Measurements from ENCODE around the gene FOXA2.

Gene FOXA2

GRCh38 chr20:22620342-22620741 is 36.0 kb upstream of the FOXA2 start:
- POLR2A ChIA-PET, result no interaction called here
- TF ChIP-seq SP1 (IDR thresholded peaks at IDR 0.05) (no peak), CTBP1 (IDR thresholded peaks at IDR 0.05; ENCODE audit: borderline replicate concordance) (no peak), NFRKB (IDR thresholded peaks at IDR 0.05) (no peak), TARDBP (IDR thresholded peaks at IDR 0.05) (no peak), SUZ12 (IDR thresholded peaks at IDR 0.05) (no peak), FOXM1 (IDR thresholded peaks at IDR 0.05; ENCODE audit: borderline replicate concordance) (no peak), FOXA1 (IDR thresholded peaks at IDR 0.05) (no peak), HDGF (IDR thresholded peaks at IDR 0.05; ENCODE audit: borderline replicate concordance) (no peak), ARNT (IDR thresholded peaks at IDR 0.05) (no peak), LEF1 (IDR thresholded peaks at IDR 0.05; ENCODE audit: borderline replicate concordance) (no peak), ELF4 (IDR thresholded peaks at IDR 0.05) (no peak), ZNF384 (IDR thresholded peaks at IDR 0.05) (no peak), L3MBTL2 (conservative IDR thresholded peaks at IDR 0.05) (no peak), BHLHE40 (IDR thresholded peaks at IDR 0.05; ENCODE audit: borderline replicate concordance) (no peak), FOXK2 (IDR thresholded peaks at IDR 0.05) (no peak)
- TF ChIP-seq, protein P1, sequence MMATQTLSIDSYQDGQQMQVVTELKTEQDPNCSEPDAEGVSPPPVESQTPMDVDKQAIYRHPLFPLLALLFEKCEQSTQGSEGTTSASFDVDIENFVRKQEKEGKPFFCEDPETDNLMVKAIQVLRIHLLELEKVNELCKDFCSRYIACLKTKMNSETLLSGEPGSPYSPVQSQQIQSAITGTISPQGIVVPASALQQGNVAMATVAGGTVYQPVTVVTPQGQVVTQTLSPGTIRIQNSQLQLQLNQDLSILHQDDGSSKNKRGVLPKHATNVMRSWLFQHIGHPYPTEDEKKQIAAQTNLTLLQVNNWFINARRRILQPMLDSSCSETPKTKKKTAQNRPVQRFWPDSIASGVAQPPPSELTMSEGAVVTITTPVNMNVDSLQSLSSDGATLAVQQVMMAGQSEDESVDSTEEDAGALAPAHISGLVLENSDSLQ (IDR thresholded peaks at IDR 0.05), result no peak
- CTCF ChIA-PET, result no interaction called here
- no peak for DNase-seq (ENCODE audit: extremely low spot score)

DNA sequence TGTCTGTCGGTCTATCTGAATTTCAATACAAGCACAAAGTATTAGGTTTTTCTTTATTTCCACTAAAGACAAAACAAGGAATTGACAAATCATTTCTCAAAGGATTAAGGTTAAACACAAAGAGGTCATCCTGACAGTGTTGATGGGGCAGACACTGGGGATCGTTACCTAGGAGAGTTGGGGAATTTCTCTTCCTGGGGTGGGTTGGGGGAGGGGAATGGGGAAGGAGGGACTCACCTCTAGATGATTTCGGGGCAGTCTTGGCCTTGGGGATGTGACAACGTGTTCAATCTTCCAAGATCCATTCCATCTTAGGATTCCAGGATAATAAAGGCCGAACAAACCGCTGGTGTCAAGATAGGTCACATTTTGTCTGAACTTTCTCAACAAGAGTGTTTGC is 35.4 kb upstream of the FOXA2 start:
- TF ChIP-seq ZNF384 (IDR thresholded peaks at IDR 0.05), result no peak
- no peak for TF ChIP-seq L3MBTL2 (conservative IDR thresholded peaks at IDR 0.05)
- no peak for TF ChIP-seq FOXM1 (IDR thresholded peaks at IDR 0.05; ENCODE audit: borderline replicate concordance)
- TF ChIP-seq CTBP1 (IDR thresholded peaks at IDR 0.05; ENCODE audit: borderline replicate concordance), result no peak
- TF ChIP-seq ARNT (IDR thresholded peaks at IDR 0.05), result no peak
- TF ChIP-seq, protein P1 (IDR thresholded peaks at IDR 0.05), result no peak
- no peak for TF ChIP-seq BHLHE40 (IDR thresholded peaks at IDR 0.05; ENCODE audit: borderline replicate concordance)
- no peak for TF ChIP-seq ELF4 (IDR thresholded peaks at IDR 0.05)
- no peak for TF ChIP-seq FOXK2 (IDR thresholded peaks at IDR 0.05)
- no peak for TF ChIP-seq LEF1 (IDR thresholded peaks at IDR 0.05; ENCODE audit: borderline replicate concordance)
- no peak for TF ChIP-seq TARDBP (IDR thresholded peaks at IDR 0.05)
- TF ChIP-seq NFRKB (IDR thresholded peaks at IDR 0.05), result no peak
- TF ChIP-seq HDGF (IDR thresholded peaks at IDR 0.05; ENCODE audit: borderline replicate concordance), result no peak
- no peak for TF ChIP-seq FOXA1 (IDR thresholded peaks at IDR 0.05)
- TF ChIP-seq SP1 (IDR thresholded peaks at IDR 0.05), result no peak
- TF ChIP-seq SUZ12 (IDR thresholded peaks at IDR 0.05), result no peak
- CTCF ChIA-PET, result no interaction called here
- POLR2A ChIA-PET, result no interaction called here
- DNase-seq (ENCODE audit: extremely low spot score), result no peak

DNA sequence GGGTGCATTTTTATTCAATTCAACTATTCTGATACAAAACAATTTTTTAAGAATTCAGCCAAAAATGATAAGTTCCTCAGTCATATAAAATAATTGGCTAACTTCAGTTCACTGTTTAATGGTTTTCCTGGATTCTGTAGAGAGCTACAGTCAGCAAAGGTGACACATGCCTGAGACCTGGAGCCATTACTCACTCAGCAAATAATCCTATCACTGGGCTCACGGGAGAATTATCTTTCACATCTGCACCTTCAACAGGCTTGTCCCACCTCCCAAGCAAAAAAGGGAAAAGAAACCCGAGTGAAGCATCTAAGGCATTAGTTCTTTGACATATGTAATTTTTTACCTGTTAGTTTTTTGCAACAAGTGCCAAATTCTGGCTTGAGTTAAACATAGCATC is 34.9 kb upstream of the FOXA2 start:
- CTCF ChIA-PET, result no interaction called here
- no peak for TF ChIP-seq FOXM1 (IDR thresholded peaks at IDR 0.05; ENCODE audit: borderline replicate concordance)
- TF ChIP-seq, protein P1 (IDR thresholded peaks at IDR 0.05), result no peak
- no peak for TF ChIP-seq FOXA1 (IDR thresholded peaks at IDR 0.05)
- TF ChIP-seq SUZ12 (IDR thresholded peaks at IDR 0.05), result no peak
- TF ChIP-seq NFRKB (IDR thresholded peaks at IDR 0.05), result no peak
- no peak for TF ChIP-seq LEF1 (IDR thresholded peaks at IDR 0.05; ENCODE audit: borderline replicate concordance)
- no peak for DNase-seq (ENCODE audit: extremely low spot score)
- POLR2A ChIA-PET, result no interaction called here

DNA sequence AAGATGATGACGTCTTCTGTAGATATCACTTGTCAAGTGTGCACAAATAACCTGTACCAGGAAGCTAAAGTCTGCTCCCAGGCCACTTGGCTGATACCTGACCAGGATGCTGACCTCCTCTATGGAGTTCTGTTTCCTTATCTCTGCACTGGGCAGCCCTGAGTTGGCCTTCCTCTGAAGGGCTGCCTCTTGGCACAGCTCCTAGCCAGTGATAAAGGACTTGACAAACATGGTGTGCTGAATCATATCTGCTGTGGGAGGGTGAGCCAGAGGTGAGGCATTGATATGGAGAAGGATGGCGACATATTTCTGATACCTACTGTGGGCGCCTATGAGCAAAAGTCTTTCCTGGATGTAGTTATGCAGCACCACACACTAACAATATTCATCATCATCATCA is 32.8 kb upstream of the FOXA2 start:
- TF ChIP-seq BHLHE40 (IDR thresholded peaks at IDR 0.05; ENCODE audit: borderline replicate concordance), result no peak
- TF ChIP-seq L3MBTL2 (conservative IDR thresholded peaks at IDR 0.05), result no peak
- no peak for TF ChIP-seq SP1 (IDR thresholded peaks at IDR 0.05)
- no peak for TF ChIP-seq ELF4 (IDR thresholded peaks at IDR 0.05)
- no peak for TF ChIP-seq FOXA1 (IDR thresholded peaks at IDR 0.05)
- TF ChIP-seq, protein P1 (IDR thresholded peaks at IDR 0.05), result no peak
- no peak for TF ChIP-seq SUZ12 (IDR thresholded peaks at IDR 0.05)
- no peak for TF ChIP-seq NFRKB (IDR thresholded peaks at IDR 0.05)
- no peak for TF ChIP-seq ARNT (IDR thresholded peaks at IDR 0.05)
- TF ChIP-seq LEF1 (IDR thresholded peaks at IDR 0.05; ENCODE audit: borderline replicate concordance), result no peak
- TF ChIP-seq CTBP1 (IDR thresholded peaks at IDR 0.05; ENCODE audit: borderline replicate concordance), result no peak
- no peak for TF ChIP-seq FOXK2 (IDR thresholded peaks at IDR 0.05)
- TF ChIP-seq TARDBP (IDR thresholded peaks at IDR 0.05), result no peak
- no peak for TF ChIP-seq FOXM1 (IDR thresholded peaks at IDR 0.05; ENCODE audit: borderline replicate concordance)
- POLR2A ChIA-PET, result no interaction called here
- no peak for DNase-seq (ENCODE audit: extremely low spot score)
- CTCF ChIA-PET, result no interaction called here

- POLR2A ChIA-PET, result no interaction called here
- TF ChIP-seq SP1 (IDR thresholded peaks at IDR 0.05) (no peak), ARNT (IDR thresholded peaks at IDR 0.05) (no peak), FOXK2 (IDR thresholded peaks at IDR 0.05) (no peak)
- CTCF ChIA-PET, result no interaction called here
- DNase-seq (ENCODE audit: extremely low spot score), result no peak
Measured at GRCh38 chr20:22616551-22616950, 32.2 kb upstream of the FOXA2 start.

- TF ChIP-seq FOXM1 (IDR thresholded peaks at IDR 0.05; ENCODE audit: borderline replicate concordance) (no peak), SUZ12 (IDR thresholded peaks at IDR 0.05) (no peak), SP1 (IDR thresholded peaks at IDR 0.05) (no peak), BHLHE40 (IDR thresholded peaks at IDR 0.05; ENCODE audit: borderline replicate concordance) (no peak), HDGF (IDR thresholded peaks at IDR 0.05; ENCODE audit: borderline replicate concordance) (no peak), L3MBTL2 (conservative IDR thresholded peaks at IDR 0.05) (no peak), ARNT (IDR thresholded peaks at IDR 0.05) (no peak), NFRKB (IDR thresholded peaks at IDR 0.05) (no peak), LEF1 (IDR thresholded peaks at IDR 0.05; ENCODE audit: borderline replicate concordance) (no peak), FOXK2 (IDR thresholded peaks at IDR 0.05) (no peak), FOXA1 (IDR thresholded peaks at IDR 0.05) (no peak)
- TF ChIP-seq, protein P1 (IDR thresholded peaks at IDR 0.05), result no peak
- ChIA-PET CTCF (interaction anchor here (0.6 kb wide), 1 partner anchor 148 kb away, joined by 3 read pairs; no protein-coding TSS in a partner anchor), POLR2A (no interaction called here)
- DNase-seq (ENCODE audit: extremely low spot score), result no peak
Measured at GRCh38 chr20:22615425-22615824, 31.1 kb upstream of the FOXA2 start.

Measured in HEK293T (cell line).